ENCODE results near the gene CD101. TPM values are rescaled to one million over a fixed set of nuclear protein-coding genes. Genes with fewer than 3 reads are reported as not detected.

The CD101 gene, protein sequence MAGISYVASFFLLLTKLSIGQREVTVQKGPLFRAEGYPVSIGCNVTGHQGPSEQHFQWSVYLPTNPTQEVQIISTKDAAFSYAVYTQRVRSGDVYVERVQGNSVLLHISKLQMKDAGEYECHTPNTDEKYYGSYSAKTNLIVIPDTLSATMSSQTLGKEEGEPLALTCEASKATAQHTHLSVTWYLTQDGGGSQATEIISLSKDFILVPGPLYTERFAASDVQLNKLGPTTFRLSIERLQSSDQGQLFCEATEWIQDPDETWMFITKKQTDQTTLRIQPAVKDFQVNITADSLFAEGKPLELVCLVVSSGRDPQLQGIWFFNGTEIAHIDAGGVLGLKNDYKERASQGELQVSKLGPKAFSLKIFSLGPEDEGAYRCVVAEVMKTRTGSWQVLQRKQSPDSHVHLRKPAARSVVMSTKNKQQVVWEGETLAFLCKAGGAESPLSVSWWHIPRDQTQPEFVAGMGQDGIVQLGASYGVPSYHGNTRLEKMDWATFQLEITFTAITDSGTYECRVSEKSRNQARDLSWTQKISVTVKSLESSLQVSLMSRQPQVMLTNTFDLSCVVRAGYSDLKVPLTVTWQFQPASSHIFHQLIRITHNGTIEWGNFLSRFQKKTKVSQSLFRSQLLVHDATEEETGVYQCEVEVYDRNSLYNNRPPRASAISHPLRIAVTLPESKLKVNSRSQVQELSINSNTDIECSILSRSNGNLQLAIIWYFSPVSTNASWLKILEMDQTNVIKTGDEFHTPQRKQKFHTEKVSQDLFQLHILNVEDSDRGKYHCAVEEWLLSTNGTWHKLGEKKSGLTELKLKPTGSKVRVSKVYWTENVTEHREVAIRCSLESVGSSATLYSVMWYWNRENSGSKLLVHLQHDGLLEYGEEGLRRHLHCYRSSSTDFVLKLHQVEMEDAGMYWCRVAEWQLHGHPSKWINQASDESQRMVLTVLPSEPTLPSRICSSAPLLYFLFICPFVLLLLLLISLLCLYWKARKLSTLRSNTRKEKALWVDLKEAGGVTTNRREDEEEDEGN
- 10 to 100 TPM in 3 of 6 donors, 1 to 10 TPM in 3; 3.1 to 50.2 (median 11.7) TPM for total RNA-seq

DNA sequence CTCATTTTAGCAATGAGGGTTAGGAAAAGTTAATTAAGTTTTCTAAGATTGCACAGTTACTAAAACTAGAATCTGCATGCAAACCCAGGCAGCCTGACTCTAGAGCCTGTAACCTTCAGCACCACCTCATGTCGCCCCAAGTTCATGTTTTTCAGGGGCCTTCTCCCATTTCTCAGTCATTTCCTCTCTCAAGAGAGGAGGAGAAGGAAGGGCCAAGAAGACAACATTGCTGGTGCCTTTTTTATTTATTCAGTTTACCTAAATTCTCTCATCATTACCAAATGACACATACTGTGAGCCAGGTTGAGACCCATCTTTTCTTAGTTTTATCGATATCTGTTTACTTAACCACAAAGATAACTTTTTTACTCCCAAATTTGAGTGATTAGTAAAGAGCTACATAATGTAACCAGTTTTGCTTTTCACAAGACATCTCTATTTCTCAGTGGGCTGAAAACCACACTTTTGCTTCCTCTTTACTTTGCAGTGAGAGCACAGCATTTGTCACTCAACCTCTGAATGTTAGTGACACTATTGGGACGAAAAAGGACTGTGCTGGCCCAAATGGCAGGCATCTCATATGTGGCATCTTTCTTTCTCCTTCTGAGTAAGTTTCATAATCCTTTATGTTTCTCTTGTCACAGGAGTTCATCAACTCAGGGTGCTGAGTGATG lies at the start of gene CD101:
CD101 (plus strand) TSS at position 507 of the 674 bp plus-strand sequence; CDS start at position 565, 58 bp downstream.
- ATAC-seq (ENCODE audit: low FRiP score in 2 of 2), result peak in 1 of 2 donors; percentile 66

DNA sequence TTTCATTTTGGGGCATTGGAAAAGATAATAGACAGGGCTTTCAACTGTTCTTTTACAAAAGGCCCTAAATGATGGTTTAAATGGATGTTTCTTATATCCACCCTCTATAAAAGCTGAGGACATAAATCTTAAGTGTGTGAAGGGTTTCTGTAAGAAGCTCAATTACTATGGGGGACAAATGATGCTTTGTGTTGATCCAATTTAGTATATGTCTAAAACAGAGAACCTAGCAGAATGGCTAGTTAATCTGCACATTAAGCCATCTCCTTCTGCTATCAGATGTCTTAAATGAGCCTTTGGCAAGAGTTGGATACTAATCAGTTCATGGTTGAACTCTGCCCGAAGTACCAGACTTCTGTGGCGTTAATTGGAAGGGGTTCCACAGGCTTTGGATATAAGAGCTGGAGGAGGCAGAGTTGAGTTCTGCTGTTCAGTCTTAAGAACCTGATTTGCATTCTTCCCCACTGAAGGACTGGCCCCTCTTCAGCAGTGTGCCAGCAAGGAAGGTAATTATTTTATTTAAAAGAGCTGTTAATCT lies 48.8 kb upstream of the CD101 start:
- Histone ChIP-seq H3K9me3 (no peaks in the 10 kb centered on the region), H3K27me3 (no peaks in the 10 kb centered on the region), H3K4me3 (no peak overlapping the region), H3K4me1 (peaks cover 0 to 3% (median 0%) of the 10 kb centered on the region in 4 donors), H3K36me3 (no peaks in the 10 kb centered on the region), H3K27ac (no peak overlapping the region)
- DNase-seq (no peak), ATAC-seq (ENCODE audit: low FRiP score in 2 of 2) (no peak)
- WGBS, 2 donors, result 68 to 80% methylated on average over 2 of the region's 2 CpGs
- TF ChIP-seq, protein P1, sequence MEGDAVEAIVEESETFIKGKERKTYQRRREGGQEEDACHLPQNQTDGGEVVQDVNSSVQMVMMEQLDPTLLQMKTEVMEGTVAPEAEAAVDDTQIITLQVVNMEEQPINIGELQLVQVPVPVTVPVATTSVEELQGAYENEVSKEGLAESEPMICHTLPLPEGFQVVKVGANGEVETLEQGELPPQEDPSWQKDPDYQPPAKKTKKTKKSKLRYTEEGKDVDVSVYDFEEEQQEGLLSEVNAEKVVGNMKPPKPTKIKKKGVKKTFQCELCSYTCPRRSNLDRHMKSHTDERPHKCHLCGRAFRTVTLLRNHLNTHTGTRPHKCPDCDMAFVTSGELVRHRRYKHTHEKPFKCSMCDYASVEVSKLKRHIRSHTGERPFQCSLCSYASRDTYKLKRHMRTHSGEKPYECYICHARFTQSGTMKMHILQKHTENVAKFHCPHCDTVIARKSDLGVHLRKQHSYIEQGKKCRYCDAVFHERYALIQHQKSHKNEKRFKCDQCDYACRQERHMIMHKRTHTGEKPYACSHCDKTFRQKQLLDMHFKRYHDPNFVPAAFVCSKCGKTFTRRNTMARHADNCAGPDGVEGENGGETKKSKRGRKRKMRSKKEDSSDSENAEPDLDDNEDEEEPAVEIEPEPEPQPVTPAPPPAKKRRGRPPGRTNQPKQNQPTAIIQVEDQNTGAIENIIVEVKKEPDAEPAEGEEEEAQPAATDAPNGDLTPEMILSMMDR (IDR thresholded peaks at IDR 0.05), result no peak
- TF ChIP-seq POLR2A (IDR thresholded peaks at IDR 0.05) (no peak), POLR2AphosphoS5 (IDR thresholded peaks at IDR 0.05) (no peak), EP300 (IDR thresholded peaks at IDR 0.05) (no peak)

More for the DNA sequence above, at the start of gene CD101:
- H3K27me3 ChIP-seq, result no peaks in the 10 kb centered on the region
- TF ChIP-seq POLR2AphosphoS5 (IDR thresholded peaks at IDR 0.05), result no peak
- TF ChIP-seq, protein P1 (IDR thresholded peaks at IDR 0.05), result no peak
- no peak for TF ChIP-seq POLR2A (IDR thresholded peaks at IDR 0.05)
- TF ChIP-seq EP300 (IDR thresholded peaks at IDR 0.05), result no peak
- peak within 1 kb of the TSS in 3 of 4 donors; percentile 15 to 41 (median 35) for H3K27ac ChIP-seq
- no peaks in the 10 kb centered on the region for H3K4me1 ChIP-seq
- 64 to 69% methylated on average over 3 of the region's 3 CpGs for WGBS, 2 donors
- no peaks in the 10 kb centered on the region for H3K36me3 ChIP-seq
- no peaks in the 10 kb centered on the region for H3K9me3 ChIP-seq
- DNase-seq, result no peak
- no peak within 1 kb of the TSS for H3K4me3 ChIP-seq

DNA sequence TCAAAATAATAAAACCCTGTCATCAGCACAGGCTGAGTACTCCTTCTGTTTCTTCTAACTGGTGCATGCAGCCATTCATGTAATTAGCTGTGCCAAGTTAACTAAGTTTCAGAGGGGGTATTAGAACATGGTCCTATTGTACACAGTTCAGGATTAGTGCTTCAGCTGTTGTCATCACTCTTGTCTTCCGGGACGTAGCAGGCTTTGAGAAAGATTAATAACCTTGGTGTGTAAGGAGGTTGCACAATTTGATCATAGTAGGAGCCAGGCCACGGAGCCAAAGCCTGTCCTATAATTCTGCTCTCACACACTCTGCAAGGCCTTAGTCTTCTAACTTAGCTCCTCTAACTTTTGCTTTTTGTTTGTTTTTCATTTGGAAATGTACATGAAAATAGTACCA lies 47.1 kb upstream of the CD101 start:
- TF ChIP-seq POLR2AphosphoS5 (IDR thresholded peaks at IDR 0.05) (no peak), EP300 (IDR thresholded peaks at IDR 0.05) (no peak), POLR2A (IDR thresholded peaks at IDR 0.05) (no peak)
- TF ChIP-seq, protein P1 (IDR thresholded peaks at IDR 0.05), result no peak
- H3K4me3 ChIP-seq, result no peak overlapping the region
- no peaks in the 10 kb centered on the region for H3K27me3 ChIP-seq
- ATAC-seq (ENCODE audit: low FRiP score in 2 of 2) (peak in 1 of 2 donors; percentile 30), DNase-seq (no peak)
- no peaks in the 10 kb centered on the region for H3K9me3 ChIP-seq
- WGBS, 2 donors, result 71 to 92% methylated on average over 3 of the region's 3 CpGs
- H3K36me3 ChIP-seq, result no peaks in the 10 kb centered on the region
- no peak overlapping the region for H3K27ac ChIP-seq
- peaks cover 0 to 3% (median 0%) of the 10 kb centered on the region in 4 donors for H3K4me1 ChIP-seq

DNA sequence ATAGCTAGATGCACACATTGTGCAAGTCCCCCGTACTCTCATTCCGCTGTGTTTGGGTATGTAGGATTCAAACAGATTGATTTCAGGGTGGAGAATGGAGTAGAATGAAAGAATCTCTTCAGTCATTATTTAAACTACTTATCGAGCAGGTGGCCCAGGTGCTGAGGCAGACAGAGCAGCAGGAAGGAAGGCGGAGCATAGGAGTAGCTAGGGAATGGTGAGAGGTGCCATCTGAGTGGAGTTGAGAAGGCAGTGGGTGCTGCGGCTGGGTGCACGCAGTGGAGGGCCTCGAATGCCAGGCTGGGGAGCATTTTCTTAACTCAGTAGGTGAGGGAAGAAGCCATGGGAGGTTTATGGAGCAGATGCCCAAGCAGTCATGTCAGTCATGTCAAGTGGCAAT lies 45.2 kb upstream of the CD101 start:
- H3K4me1 ChIP-seq, result no peaks in the 10 kb centered on the region
- no peak overlapping the region for H3K4me3 ChIP-seq
- no peak for TF ChIP-seq POLR2AphosphoS5 (IDR thresholded peaks at IDR 0.05)
- TF ChIP-seq, protein P1 (IDR thresholded peaks at IDR 0.05), result no peak
- TF ChIP-seq POLR2A (IDR thresholded peaks at IDR 0.05), result no peak
- TF ChIP-seq EP300 (IDR thresholded peaks at IDR 0.05), result no peak
- no peaks in the 10 kb centered on the region for H3K27me3 ChIP-seq
- H3K36me3 ChIP-seq, result no peaks in the 10 kb centered on the region
- no peak for ATAC-seq (ENCODE audit: low FRiP score in 2 of 2)
- H3K9me3 ChIP-seq, result no peaks in the 10 kb centered on the region
- no peak overlapping the region for H3K27ac ChIP-seq
- DNase-seq, result peak; percentile 30 to 34
- WGBS, 2 donors, result 67 to 82% methylated on average over 7 of the region's 7 CpGs
